Activated CD4-positive, alpha-beta T cell treated with anti-CD3 and anti-CD28 coated beads, Interleukin-2, amount 10 ng/mL, durations not matched to agents 24 days and 14 days (primary cell): ENCODE measurements around the gene PXT1. TPM values are rescaled to one million over a fixed set of nuclear protein-coding genes. Genes with fewer than 3 reads are reported as not detected.

Source experiments
- DNase-seq: peaks from one replicate; pipeline ENCODE4 v3.0.0; 2022
- H3K27ac Mint-ChIP-seq: one replicate; pipeline ENCODE4 v1.8.0; 2022; ENCODE audit warnings: mild to moderate bottlenecking, mixed read lengths
- H3K27me3 Mint-ChIP-seq: one replicate; pipeline ENCODE4 v1.8.0; 2022; ENCODE audit warnings: mixed read lengths
- H3K36me3 Mint-ChIP-seq: one replicate; pipeline ENCODE4 v1.8.0; 2022; ENCODE audit warnings: low read depth, mild to moderate bottlenecking, mixed read lengths
- H3K4me1 Mint-ChIP-seq: one replicate; pipeline ENCODE4 v1.8.0; 2021; ENCODE audit warnings: mixed read lengths
- H3K4me3 Mint-ChIP-seq: one replicate; pipeline ENCODE4 v1.8.0; 2022; ENCODE audit warnings: mild to moderate bottlenecking, moderate library complexity, mixed read lengths
- H3K9me3 Mint-ChIP-seq: one replicate; pipeline ENCODE4 v1.8.0; 2021; ENCODE audit warnings: mixed read lengths
- intact Hi-C: fragments of 100-400 bp; cut with micrococcal nuclease; formaldehyde crosslinking; loops from one replicate; pipeline ENCODE4 v1.15.1; 2023
- total RNA-seq: library from RNA; stranded (reverse); gene quantifications from 2 replicates; pipeline ENCODE4 v1.2.3, GENCODE V29; 2022

Gene PXT1
- total RNA-seq, 1 donor from 2014 or later: 0.30 TPM

DNA sequence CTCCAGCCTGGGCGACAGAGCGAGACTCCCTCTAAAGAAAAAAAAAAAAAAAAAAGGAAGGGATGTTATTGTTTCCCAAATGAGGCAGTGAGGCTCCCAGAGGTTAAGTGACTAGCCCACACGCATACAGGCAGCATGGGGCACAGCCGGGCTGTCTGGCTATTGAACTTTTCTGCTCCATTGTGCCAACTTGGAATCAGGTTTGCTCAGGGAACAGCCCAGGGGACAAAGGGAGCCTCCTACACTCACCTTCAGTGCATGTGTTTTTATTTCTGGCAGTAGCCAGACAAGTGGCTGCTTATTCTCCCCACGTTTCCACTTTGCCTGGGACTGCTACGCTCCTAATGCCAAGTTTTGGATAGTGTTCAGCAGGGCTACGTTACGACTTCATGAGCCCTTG lies 65.9 kb downstream of the PXT1 start:
- H3K27me3 Mint-ChIP-seq: no peaks in the 10 kb centered on the region
- DNase-seq: no peak
- H3K4me1 Mint-ChIP-seq: peaks cover 4% of the 10 kb centered on the region
- H3K36me3 Mint-ChIP-seq: peaks cover 2% of the 10 kb centered on the region
- intact Hi-C loops: no loop called here
- no peak overlapping the region for H3K4me3 Mint-ChIP-seq
- no peak overlapping the region for H3K27ac Mint-ChIP-seq
- no peaks in the 10 kb centered on the region for H3K9me3 Mint-ChIP-seq

DNA sequence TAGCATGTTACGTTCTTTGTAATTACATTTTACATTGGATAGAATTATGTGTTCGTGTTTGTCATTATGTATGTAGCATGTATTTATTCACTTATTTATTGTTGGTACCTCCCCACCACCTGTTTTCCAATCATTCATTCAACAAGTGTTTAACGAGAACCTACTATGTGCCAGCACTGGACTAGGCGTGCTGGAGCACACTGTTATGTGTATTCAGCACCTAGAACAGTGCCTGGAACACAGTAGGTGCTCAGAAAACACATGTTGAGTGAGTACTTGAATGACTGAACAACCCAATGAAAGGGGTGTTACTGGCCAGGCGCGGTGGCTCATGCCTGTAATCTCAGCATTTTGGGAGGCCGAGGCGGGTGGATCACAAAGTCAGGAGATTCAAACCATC lies 66.5 kb downstream of the PXT1 start:
- Mint-ChIP-seq H3K27me3 (no peaks in the 10 kb centered on the region), H3K36me3 (peaks cover 2% of the 10 kb centered on the region), H3K27ac (no peak overlapping the region), H3K9me3 (no peaks in the 10 kb centered on the region), H3K4me1 (peaks cover 4% of the 10 kb centered on the region), H3K4me3 (no peak overlapping the region)
- no peak for DNase-seq
- intact Hi-C loops: no loop called here

DNA sequence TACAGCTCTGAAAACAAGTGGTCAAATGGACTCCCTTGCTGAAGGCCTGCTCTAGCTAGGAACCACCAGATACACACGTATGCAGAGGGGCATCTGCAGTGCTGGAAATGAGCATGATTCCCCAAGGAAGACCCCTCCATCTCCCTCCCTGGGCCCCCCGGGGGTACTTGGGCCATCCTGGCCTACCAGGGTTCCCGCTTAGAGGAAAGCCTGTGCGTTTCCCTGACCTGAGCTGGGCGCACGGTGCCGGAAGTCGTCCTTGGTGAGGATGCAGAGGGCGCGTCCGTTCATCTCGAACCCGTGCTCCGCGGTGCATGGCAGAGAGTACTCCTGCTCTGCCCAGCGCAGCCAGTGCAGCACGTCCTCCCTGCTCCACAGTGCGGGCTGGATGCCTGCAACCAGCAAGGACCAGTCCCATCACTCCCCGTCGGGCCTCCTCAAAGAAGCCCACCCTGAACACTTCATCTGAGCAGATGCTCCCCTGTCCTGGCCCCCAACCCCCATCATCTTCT lies 67.0 kb downstream of the PXT1 start:
- Mint-ChIP-seq H3K36me3 (peaks cover 2% of the 10 kb centered on the region), H3K27me3 (no peaks in the 10 kb centered on the region), H3K4me1 (peaks cover 4% of the 10 kb centered on the region), H3K27ac (no peak overlapping the region), H3K9me3 (no peaks in the 10 kb centered on the region), H3K4me3 (no peak overlapping the region)
- intact Hi-C loops: no loop called here
- DNase-seq: no peak

DNA sequence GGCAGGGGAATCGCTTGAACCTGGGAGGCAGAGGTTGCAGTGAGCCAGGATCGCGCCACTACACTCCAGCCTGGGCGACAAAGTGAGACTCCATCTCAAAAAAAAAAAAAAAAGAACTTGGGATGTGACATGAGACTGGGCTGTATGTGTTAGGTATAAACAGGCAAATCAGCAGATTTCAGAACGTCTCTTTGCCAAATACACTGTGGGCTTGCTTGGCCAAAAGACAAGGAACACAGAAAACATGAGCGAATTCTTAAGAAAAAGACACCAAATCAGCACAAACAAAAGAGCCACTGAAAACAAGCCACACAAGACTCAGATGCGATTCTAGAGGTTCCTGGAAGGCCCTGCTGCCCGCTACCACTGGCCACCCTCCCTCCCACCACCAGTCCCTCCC lies 67.7 kb downstream of the PXT1 start:
- no peak overlapping the region for H3K27ac Mint-ChIP-seq
- no peaks in the 10 kb centered on the region for H3K9me3 Mint-ChIP-seq
- no peak for DNase-seq
- no peak overlapping the region for H3K4me3 Mint-ChIP-seq
- H3K4me1 Mint-ChIP-seq: peaks cover 2% of the 10 kb centered on the region
- intact Hi-C loops: no loop called here
- H3K36me3 Mint-ChIP-seq: peaks cover 2% of the 10 kb centered on the region
- H3K27me3 Mint-ChIP-seq: no peaks in the 10 kb centered on the region

DNA sequence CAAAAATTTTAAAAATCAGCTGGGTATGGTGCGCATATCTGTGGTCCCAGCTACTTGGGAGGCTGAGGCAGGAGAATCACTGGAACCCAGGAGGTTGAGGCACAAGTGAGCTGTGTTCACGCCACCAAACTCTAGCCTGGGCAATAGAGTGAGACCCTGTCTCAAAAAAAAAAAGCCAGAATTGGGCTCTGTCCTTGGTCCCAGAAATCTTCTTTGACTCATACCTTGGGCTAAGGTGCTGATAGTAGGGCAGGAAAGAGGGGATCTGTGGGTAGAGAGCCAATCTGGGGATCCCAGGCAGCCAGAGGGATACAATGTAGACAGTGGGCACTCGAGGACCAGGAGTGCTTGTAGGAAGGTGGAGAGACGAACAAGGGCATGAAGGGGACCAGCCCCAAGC lies 68.5 kb downstream of the PXT1 start:
- H3K27me3 Mint-ChIP-seq: no peaks in the 10 kb centered on the region
- no peak for DNase-seq
- H3K4me3 Mint-ChIP-seq: no peak overlapping the region
- H3K36me3 Mint-ChIP-seq: peaks cover 2% of the 10 kb centered on the region
- H3K4me1 Mint-ChIP-seq: peaks cover 2% of the 10 kb centered on the region
- H3K9me3 Mint-ChIP-seq: no peaks in the 10 kb centered on the region
- intact Hi-C loops: no loop called here
- H3K27ac Mint-ChIP-seq: no peak overlapping the region

DNA sequence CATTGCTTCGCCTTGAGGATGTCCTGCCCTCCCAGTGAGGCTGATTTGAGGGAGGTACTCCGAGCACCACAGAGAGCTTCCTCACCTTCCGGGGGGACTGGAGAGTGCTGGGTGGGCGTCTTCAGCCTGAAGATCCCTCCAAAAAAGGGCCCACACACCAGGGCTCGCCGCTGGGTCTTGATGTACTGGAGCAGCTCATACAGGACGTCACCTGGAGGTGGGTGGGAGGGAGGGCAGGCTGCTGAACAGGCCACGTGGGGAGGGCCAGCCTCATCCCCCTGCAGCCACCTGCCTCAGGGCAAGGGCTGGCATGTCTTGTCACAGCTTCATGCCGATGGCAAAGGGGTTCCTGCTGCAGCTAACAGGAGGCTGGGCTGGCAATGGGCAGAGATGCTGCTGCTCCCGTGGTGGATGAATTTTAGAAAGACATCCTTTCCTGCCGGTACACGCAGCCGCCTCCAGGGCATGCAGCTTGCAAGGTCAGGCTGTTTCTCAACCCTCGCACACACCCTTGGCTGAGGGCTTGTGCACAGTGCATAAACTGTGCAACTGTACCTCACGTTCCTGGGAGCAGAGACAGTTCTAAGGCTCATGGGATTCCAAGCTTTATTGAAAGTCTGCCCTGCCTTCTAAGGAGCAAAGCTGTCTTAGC lies 69.2 kb downstream of the PXT1 start:
- Mint-ChIP-seq H3K27ac (no peak overlapping the region), H3K4me3 (no peak overlapping the region), H3K27me3 (no peaks in the 10 kb centered on the region), H3K9me3 (no peaks in the 10 kb centered on the region), H3K4me1 (peaks cover 2% of the 10 kb centered on the region), H3K36me3 (peaks cover 3% of the 10 kb centered on the region)
- intact Hi-C loops: no loop called here
- no peak for DNase-seq

DNA sequence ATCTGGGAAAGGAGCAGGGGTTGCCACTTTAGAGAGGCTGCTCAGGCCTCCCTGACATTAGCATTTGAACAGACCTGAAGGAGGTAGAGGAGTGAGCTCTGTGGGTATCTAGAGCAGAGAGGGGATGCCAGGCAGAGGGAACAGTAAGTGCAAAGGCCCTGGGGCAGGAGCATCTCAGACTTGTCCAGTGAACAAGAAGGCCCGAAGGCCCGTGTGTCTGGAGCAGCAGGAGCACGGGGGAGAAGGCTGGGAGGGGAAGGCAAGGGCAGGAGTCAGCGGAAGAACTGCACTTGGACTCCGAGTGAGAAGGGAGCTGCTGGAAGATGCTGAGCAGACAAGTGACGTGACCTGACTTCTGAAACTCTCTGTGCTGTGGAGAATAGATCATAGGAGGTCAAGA lies 70.6 kb downstream of the PXT1 start:
- H3K36me3 Mint-ChIP-seq: peaks cover 4% of the 10 kb centered on the region
- no peak overlapping the region for H3K27ac Mint-ChIP-seq
- no peak for DNase-seq
- no peaks in the 10 kb centered on the region for H3K9me3 Mint-ChIP-seq
- no peaks in the 10 kb centered on the region for H3K4me1 Mint-ChIP-seq
- intact Hi-C loops: no loop called here
- no peaks in the 10 kb centered on the region for H3K27me3 Mint-ChIP-seq
- H3K4me3 Mint-ChIP-seq: no peak overlapping the region

DNA sequence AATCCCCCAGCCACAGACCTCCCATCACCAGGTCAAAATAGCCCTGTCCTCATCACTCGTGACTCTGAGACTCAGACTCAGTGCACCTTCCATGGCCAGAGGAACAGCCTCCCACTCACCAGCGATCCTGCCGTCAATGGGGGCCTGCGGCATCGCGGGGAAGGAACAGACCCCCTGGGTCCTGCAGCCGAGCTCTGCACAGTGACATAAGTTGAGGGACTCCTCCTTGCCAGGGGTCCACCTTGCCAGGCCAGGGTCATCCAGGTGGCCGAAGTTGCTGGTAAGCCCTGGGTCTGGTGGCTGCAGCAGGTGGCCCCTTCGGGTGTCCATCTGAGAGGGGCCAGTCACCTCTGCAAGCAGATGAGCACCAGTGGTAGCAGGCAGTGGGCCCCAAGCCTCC lies 71.4 kb downstream of the PXT1 start:
- DNase-seq: no peak
- H3K4me1 Mint-ChIP-seq: no peaks in the 10 kb centered on the region
- H3K27me3 Mint-ChIP-seq: no peaks in the 10 kb centered on the region
- no peak overlapping the region for H3K4me3 Mint-ChIP-seq
- peaks cover 4% of the 10 kb centered on the region for H3K36me3 Mint-ChIP-seq
- intact Hi-C loops: no loop called here
- no peak overlapping the region for H3K27ac Mint-ChIP-seq
- H3K9me3 Mint-ChIP-seq: no peaks in the 10 kb centered on the region

DNA sequence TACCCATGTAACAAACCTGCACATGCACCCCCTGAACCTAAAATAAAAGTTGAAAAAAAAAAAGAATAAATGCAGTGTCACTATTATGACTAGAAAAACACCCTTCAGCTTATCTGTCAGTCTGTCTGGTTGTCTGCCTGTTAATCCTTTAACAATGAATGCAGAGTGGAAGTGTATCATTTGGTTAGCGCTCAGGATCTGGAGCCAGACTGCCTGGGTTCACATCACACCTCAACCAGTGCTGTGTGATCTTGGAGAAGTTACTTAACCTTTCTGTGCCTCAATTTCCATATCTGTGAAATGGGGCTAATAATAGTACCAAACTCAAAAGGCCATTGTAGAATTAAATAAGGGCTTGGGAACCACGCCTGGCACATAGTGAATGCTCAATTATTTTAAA lies 72.0 kb downstream of the PXT1 start:
- Mint-ChIP-seq H3K27me3 (no peaks in the 10 kb centered on the region), H3K36me3 (peaks cover 4% of the 10 kb centered on the region), H3K4me3 (no peak overlapping the region), H3K27ac (no peak overlapping the region), H3K4me1 (no peaks in the 10 kb centered on the region), H3K9me3 (no peaks in the 10 kb centered on the region)
- DNase-seq: no peak
- intact Hi-C loops: no loop called here

DNA sequence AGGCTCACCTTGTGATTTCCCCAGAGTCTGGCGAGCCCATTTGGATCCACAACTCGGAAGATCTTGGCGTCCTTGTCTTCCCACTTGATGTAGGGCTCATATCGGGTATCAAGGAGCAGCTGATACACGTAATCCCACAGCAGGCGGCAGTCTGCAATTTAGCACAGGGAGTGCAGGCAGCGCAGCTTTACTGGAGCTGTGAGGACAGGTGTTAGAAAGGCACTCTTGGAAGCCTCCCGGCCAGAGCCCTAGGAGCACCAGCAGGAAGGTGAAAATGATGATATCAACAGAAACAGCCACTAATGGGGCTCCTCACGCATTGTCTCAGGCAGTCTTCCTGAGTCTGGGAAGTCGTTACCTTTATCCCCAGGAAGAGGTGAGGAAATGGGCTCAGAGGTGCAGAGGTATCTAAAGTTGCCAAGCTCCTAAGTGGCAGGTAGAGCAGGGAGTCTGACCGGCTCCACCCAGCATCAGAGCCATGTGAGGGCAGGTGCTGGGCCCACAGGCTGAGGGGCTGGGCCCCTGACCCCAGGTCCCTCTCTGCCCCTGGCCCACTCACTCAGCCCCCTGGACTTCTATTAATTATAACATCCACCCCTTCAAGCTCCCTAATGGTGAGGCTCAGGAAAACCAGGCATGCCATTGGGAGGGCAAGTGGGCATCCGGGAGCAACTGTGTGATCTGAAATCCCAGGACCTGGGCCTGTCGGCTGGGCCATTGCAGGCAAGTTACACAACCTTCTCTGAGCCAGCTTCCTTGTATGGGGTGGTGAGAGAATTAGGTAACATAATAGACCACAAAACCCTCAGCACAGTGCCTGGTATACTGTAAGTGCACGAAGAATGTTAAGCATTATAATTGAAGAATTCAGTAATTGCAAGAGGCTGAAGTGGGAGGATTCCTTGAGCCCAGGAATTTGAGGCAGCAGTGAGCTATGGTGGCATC lies 73.5 kb downstream of the PXT1 start:
- intact Hi-C loops: no loop called here
- Mint-ChIP-seq H3K27me3 (no peaks in the 10 kb centered on the region), H3K4me3 (no peak overlapping the region), H3K36me3 (peaks cover 4% of the 10 kb centered on the region), H3K27ac (no peak overlapping the region), H3K9me3 (no peaks in the 10 kb centered on the region), H3K4me1 (peaks cover 4% of the 10 kb centered on the region)
- DNase-seq: no peak

DNA sequence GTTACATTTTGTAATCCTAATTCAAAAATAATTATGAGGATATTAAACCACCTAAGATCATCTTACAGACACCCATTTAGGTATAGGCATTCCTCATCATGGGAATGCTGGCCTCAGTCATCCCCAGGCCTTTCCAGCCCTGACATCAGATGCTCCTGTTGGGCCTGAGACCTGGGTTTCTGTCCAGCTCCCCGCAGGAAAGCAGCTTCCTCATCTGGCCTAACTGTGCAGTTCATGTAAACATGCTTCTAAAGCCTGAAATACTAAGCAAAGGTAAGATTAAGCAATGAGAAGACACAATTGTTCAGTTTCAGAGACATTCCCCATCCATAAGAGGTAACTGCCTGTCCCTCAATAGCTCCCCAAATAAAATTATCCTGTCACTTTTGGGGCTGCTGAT lies 74.2 kb downstream of the PXT1 start:
- no peak for DNase-seq
- Mint-ChIP-seq H3K27me3 (no peaks in the 10 kb centered on the region), H3K9me3 (no peaks in the 10 kb centered on the region), H3K4me3 (no peak overlapping the region), H3K4me1 (peaks cover 4% of the 10 kb centered on the region), H3K36me3 (peaks cover 4% of the 10 kb centered on the region), H3K27ac (no peak overlapping the region)
- intact Hi-C loops: no loop called here

DNA sequence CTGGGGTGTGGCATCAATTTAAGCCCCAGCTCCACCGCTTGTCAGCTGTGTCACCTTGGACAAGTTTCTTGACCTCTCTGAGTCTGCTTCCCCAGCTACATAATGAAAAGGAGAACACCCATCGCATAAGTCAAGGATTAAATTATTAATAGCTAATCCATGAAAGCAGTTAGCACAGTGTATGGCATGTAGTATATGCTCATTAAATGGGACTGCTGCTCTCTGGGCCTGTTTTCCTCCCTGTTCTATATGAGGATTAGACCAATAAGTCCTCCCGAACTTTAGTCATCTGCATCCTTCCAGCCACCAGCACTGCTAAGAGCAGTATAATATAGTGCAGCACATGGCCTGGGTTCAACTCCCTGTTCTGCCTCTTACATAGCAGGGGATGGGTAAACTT lies 74.9 kb downstream of the PXT1 start:
- Mint-ChIP-seq H3K4me3 (no peak overlapping the region), H3K27me3 (no peaks in the 10 kb centered on the region), H3K9me3 (no peaks in the 10 kb centered on the region), H3K36me3 (peaks cover 2% of the 10 kb centered on the region), H3K27ac (no peak overlapping the region), H3K4me1 (peaks cover 7% of the 10 kb centered on the region)
- no peak for DNase-seq
- intact Hi-C loops: no loop called here

DNA sequence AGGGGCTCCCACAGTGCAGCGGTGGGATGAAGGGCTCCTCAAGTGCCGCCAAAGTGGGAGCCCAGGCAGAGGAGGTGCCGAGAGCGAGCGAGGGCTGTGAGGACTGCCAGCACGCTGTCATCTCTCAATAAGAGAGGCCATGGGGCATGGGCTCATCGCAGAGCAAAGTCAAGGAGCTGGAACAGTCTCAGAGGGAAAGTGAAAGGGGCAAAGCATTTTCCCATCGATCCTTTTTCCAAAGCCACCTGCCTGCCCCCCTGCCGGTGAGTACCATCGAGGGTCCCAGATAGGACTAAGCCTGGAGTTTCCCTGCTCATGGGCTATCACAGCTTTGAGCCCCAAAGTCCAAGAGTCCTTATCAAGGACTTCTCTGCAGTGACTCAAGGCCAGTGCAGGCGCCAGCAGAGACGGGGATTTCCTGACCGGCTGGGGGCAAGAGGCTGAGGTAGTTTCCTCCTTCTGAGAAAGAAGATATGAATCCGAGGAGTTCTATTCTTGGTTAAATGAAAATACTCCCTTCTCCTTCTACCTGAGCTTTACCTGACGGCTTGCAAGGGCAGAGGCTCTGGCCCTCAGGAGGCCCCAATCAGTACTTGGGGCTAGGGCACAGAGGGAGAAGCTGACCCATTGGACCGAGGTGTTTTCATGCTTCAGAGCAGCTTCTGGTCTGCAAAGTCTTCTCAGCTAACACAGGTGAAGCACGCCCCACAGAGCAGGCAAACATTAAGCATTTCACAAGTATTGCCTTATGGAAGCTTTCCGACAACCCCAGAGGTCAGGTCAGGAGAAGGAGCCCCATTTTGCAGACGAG lies 77.8 kb downstream of the PXT1 start:
- Mint-ChIP-seq H3K9me3 (no peaks in the 10 kb centered on the region), H3K27me3 (peaks cover 4% of the 10 kb centered on the region), H3K36me3 (peaks cover 2% of the 10 kb centered on the region), H3K4me3 (no peak overlapping the region), H3K27ac (no peak overlapping the region), H3K4me1 (peaks cover 10% of the 10 kb centered on the region)
- peak; percentile 72 for DNase-seq
- intact Hi-C loops: loop anchor here (5.0 kb wide), 1 partner anchor 338 kb away; the partner anchor contains the start of gene MAPK14
